ENCODE measurements around the gene LAMA2. TPM values are rescaled to one million over a fixed set of nuclear protein-coding genes. Genes with fewer than 3 reads are reported as not detected.
A peak's percentile ranks its signal among the peaks of the same experiment; 100 is the strongest.

The LAMA2 gene, protein sequence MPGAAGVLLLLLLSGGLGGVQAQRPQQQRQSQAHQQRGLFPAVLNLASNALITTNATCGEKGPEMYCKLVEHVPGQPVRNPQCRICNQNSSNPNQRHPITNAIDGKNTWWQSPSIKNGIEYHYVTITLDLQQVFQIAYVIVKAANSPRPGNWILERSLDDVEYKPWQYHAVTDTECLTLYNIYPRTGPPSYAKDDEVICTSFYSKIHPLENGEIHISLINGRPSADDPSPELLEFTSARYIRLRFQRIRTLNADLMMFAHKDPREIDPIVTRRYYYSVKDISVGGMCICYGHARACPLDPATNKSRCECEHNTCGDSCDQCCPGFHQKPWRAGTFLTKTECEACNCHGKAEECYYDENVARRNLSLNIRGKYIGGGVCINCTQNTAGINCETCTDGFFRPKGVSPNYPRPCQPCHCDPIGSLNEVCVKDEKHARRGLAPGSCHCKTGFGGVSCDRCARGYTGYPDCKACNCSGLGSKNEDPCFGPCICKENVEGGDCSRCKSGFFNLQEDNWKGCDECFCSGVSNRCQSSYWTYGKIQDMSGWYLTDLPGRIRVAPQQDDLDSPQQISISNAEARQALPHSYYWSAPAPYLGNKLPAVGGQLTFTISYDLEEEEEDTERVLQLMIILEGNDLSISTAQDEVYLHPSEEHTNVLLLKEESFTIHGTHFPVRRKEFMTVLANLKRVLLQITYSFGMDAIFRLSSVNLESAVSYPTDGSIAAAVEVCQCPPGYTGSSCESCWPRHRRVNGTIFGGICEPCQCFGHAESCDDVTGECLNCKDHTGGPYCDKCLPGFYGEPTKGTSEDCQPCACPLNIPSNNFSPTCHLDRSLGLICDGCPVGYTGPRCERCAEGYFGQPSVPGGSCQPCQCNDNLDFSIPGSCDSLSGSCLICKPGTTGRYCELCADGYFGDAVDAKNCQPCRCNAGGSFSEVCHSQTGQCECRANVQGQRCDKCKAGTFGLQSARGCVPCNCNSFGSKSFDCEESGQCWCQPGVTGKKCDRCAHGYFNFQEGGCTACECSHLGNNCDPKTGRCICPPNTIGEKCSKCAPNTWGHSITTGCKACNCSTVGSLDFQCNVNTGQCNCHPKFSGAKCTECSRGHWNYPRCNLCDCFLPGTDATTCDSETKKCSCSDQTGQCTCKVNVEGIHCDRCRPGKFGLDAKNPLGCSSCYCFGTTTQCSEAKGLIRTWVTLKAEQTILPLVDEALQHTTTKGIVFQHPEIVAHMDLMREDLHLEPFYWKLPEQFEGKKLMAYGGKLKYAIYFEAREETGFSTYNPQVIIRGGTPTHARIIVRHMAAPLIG (N-terminal part only)
- total RNA-seq (100 to 1,000 TPM; 134 to 176 (median 148) TPM), polyA plus RNA-seq (28.7 TPM)
- long read RNA-seq, donor 1, partial matches to known transcripts = 27 of 41 reads
- long read RNA-seq, donor 1, other reads (novel, unspliced or antisense) = 14 of 41 reads
- long read RNA-seq, donor 2, partial matches to known transcripts = 5 of 12 reads
- long read RNA-seq, donor 2, other reads (novel, unspliced or antisense) = 7 of 12 reads
- long read RNA-seq, donor 3, partial matches to known transcripts = 69 of 95 reads
- long read RNA-seq, donor 3, other reads (novel, unspliced or antisense) = 26 of 95 reads
- long read RNA-seq, donor 4, partial matches to known transcripts = 4 of 10 reads
- long read RNA-seq, donor 4, other reads (novel, unspliced or antisense) = 6 of 10 reads

DNA sequence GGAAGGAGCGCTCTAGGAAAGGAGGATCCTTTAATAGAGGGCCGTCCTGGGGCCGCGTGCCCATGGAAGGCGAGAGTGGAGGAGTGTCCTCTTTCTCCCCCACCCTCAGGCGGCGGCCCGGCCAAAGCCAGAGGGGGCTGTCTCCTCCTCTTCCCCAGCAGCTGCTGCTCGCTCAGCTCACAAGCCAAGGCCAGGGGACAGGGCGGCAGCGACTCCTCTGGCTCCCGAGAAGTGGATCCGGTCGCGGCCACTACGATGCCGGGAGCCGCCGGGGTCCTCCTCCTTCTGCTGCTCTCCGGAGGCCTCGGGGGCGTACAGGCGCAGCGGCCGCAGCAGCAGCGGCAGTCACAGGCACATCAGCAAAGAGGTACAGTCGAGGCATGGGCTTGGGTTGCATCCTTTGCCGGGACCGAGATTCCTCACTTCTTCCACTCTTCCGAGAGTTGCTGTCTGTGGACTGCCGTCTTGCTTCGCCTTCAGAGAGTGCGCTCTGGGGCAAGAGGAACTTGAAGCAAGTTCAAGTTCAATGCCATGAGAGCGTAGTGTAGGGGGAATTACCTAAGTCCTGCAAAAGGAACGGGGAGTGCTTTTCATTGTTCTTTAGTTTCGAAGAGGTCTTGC is at the start of gene LAMA2:
Gene LAMA2 (plus strand): TSS at position 148 of the 621 bp plus-strand sequence. CDS start 108 bp downstream, at position 256.
- ATAC-seq (peak; percentile 99), DNase-seq (peak; percentile 90 to 97 (median 96))
- Histone ChIP-seq H3K27ac (ENCODE audit: low read length) (peak within 1 kb of the TSS; percentile 91), H3K4me1 (ENCODE audit: control insufficient read depth, insufficient read depth, low read length) (no peaks in the 10 kb centered on the region), H3K9me3 (ENCODE audit: control insufficient read depth, low read length) (no peaks in the 10 kb centered on the region), H3K4me3 (ENCODE audit: low read length) (peak within 1 kb of the TSS; percentile 68), H3K27me3 (ENCODE audit: control insufficient read depth, insufficient read depth) (no peaks in the 10 kb centered on the region)
- WGBS = 1% methylated on average over 36 of the region's 36 CpGs
- intact Hi-C loops (cut with DNase I) = no loop called here

DNA sequence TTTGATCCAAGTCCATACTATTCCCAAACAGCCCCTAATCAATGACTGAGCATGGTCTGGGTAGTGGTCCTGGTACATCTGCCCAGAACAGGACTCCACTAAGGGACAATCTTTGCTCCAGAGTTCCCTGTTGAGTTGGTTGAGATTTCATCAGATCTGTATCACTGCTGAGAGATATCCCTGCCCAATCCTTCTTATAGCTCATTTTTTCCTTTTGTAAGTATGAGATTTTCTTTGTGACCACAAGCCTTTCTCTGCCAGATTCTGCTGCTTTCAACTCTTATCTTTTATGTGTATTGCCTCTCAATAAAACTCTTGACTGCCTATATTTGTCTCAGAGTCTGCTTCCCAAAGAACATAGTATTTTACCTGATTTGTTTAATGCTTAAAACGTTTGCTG is 46.2 kb upstream of the LAMA2 start:
- Histone ChIP-seq H3K4me1 (ENCODE audit: control insufficient read depth, insufficient read depth, low read length) (no peaks in the 10 kb centered on the region), H3K27me3 (ENCODE audit: control insufficient read depth, insufficient read depth) (no peaks in the 10 kb centered on the region), H3K27ac (ENCODE audit: low read length) (no peak overlapping the region), H3K9me3 (ENCODE audit: control insufficient read depth, low read length) (no peaks in the 10 kb centered on the region), H3K4me3 (ENCODE audit: low read length) (no peak overlapping the region)
- intact Hi-C loops (cut with DNase I) = no loop called here
- DNase-seq (no peak), ATAC-seq (no peak)
- 41% methylated on average over 1 of the region's 1 CpG for WGBS

DNA sequence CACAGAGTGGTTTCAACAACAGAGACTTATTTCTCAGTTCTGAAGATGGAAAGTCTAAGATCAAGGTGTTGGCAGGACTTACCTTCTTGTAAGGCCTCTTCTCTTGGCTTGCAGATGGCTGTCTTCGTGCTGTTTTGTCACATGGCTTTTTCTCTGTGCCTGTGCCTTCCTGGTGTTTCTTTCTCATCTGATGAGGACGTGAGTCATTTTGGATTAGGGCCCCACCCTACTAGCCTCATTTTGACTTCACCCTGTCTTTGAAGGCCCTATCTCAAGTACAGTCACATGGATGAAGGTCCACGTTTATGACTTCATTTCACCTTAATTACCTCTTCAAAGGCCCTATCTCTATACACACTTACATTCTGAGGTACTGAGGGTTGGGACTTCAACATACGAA is 41.4 kb upstream of the LAMA2 start:
- WGBS = 75% methylated on average over 4 of the region's 4 CpGs
- intact Hi-C loops (cut with DNase I) = no loop called here

DNA sequence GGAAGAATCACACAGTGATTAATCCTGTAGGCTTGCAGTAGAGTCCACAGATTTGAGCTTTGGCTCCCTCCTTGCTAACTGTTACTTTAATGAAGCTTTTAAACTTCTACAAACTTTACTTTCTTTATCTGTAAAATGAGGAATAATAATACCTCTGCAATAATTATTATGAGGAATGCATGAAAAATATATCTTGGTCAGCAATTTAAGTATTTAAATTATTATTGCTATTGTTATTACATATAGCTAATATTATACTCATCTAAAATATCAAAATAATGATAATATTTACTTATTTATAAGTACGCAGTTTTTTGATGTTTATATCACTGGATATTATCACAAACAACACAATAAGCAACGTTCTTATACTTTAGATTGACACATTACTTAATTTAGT is 38.3 kb upstream of the LAMA2 start:
- no peaks in the 10 kb centered on the region for H3K27me3 ChIP-seq (ENCODE audit: control insufficient read depth, insufficient read depth)
- H3K27ac ChIP-seq (ENCODE audit: low read length) = no peak overlapping the region
- ATAC-seq (no peak), DNase-seq (no peak)
- intact Hi-C loops (cut with DNase I) = no loop called here
- no peaks in the 10 kb centered on the region for H3K9me3 ChIP-seq (ENCODE audit: control insufficient read depth, low read length)
- peaks cover 2% of the 10 kb centered on the region for H3K4me1 ChIP-seq (ENCODE audit: control insufficient read depth, insufficient read depth, low read length)
- H3K4me3 ChIP-seq (ENCODE audit: low read length) = no peak overlapping the region
- WGBS = 83% methylated on average over 2 of the region's 2 CpGs

More for the DNA sequence above, 41.4 kb upstream of the LAMA2 start:
- ATAC-seq (no peak), DNase-seq (no peak)
- Histone ChIP-seq H3K4me1 (ENCODE audit: control insufficient read depth, insufficient read depth, low read length) (no peaks in the 10 kb centered on the region), H3K4me3 (ENCODE audit: low read length) (no peak overlapping the region), H3K27me3 (ENCODE audit: control insufficient read depth, insufficient read depth) (no peaks in the 10 kb centered on the region), H3K9me3 (ENCODE audit: control insufficient read depth, low read length) (no peaks in the 10 kb centered on the region), H3K27ac (ENCODE audit: low read length) (no peak overlapping the region)

DNA sequence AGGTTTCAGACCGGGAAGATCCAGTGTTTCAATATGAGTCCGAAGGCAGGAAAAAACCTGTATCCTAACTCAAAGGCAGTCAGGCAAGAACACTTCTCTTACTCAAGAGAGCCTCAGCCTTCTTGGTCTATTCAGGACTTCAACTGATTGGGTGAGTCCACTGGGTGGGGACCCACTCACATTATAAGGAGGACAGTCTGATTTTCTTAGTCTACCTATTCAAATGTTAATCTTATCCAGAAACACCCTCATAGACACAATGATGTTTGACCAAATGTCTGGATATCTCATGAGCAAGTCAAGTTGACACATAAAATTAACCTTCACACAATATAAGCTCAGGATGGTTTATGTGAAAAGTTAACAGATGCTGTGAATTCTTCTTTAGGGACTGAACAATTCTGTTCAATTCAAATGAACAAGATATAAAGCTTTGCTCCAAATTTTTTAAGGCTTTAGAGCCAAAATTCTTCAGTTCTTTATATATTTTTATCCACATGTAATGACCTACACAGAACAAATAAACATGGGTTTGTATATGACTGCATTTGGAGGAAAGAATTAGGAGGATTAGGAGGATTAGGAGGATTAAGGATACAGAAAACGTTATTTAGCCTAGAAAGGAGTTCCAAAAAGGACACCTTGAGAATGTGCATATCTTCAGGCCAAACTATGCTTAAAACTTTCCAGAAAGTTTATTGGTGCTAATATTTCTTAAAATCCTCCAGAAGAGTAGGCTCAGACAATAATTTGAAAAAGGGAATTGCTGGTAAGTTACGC is 35.3 kb upstream of the LAMA2 start:
- no peak overlapping the region for H3K4me3 ChIP-seq (ENCODE audit: low read length)
- intact Hi-C loops (cut with DNase I) = no loop called here
- no peaks in the 10 kb centered on the region for H3K27me3 ChIP-seq (ENCODE audit: control insufficient read depth, insufficient read depth)
- DNase-seq (no peak), ATAC-seq (no peak)
- H3K27ac ChIP-seq (ENCODE audit: low read length) = no peak overlapping the region
- peaks cover 2% of the 10 kb centered on the region for H3K4me1 ChIP-seq (ENCODE audit: control insufficient read depth, insufficient read depth, low read length)
- WGBS = 70% methylated on average over 4 of the region's 4 CpGs
- no peaks in the 10 kb centered on the region for H3K9me3 ChIP-seq (ENCODE audit: control insufficient read depth, low read length)

DNA sequence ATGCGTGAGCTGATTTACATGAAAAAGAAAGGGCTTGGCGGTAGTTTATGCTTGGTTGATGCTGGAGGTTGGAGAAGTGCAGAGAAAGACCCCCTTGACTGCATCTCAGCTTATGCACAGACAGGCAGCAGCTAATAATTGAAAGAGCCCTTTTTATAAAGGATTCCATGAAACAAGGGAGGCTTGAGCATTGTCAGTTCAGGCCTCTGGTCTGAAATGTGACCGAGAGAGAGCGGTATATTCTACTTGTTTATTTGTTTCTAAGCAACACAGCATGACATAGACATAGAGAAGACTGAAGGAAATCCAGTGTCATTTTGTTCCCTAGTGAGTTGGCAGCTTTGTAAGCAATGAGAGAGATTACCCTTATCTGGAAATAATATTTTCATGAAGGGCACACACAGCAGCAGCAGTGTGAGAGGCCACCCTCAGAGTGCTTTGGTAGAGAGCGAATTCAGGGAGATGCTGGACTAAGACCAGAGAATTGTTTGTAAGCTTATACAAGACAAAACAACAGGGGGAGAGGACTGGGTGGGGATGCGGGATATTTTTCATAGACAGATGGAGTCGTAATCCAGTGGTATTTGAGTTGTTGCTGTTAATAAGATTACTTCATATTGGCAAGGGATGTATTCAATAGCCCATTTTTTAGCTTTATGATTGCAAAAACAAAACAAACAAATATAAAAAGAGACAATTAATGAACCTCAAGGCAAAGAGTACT is 34.6 kb upstream of the LAMA2 start:
- peak; percentile 93 to 95 for ATAC-seq
- H3K9me3 ChIP-seq (ENCODE audit: control insufficient read depth, low read length) = no peaks in the 10 kb centered on the region
- intact Hi-C loops (cut with DNase I) = no loop called here
- peaks cover 2% of the 10 kb centered on the region for H3K4me1 ChIP-seq (ENCODE audit: control insufficient read depth, insufficient read depth, low read length)
- DNase-seq = peak in 2 of 3 donors; percentile 33
- WGBS = 49% methylated on average over 7 of the region's 7 CpGs
- peak overlapping the region; percentile 70 for H3K27ac ChIP-seq (ENCODE audit: low read length)
- no peak overlapping the region for H3K4me3 ChIP-seq (ENCODE audit: low read length)
- no peaks in the 10 kb centered on the region for H3K27me3 ChIP-seq (ENCODE audit: control insufficient read depth, insufficient read depth)

DNA sequence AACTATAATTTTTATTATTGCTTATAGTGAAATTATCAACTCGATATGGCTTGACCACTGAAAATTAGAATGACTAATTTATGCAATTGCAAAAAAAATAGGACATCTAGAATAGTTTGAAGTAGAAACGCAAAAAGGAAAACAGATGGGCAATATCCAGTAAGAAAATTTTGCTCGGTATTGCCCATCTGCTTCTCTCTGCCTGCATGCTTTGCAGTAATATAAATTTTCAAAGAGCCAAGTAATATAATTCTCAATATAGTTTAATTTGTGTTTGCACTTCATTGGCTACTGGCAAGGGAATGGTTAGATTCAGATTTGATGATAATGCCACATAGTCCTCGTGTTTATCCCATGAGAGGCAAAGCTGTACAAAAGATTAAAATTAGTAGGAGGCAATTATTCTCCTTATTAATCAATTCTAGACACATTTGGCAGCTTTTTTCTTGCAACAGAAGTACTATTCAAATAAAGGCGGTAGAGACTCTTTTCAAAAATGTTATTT is 27.3 kb upstream of the LAMA2 start:
- 74% methylated on average over 5 of the region's 5 CpGs for WGBS
- no peak for ATAC-seq
- Histone ChIP-seq H3K27ac (ENCODE audit: low read length) (no peak overlapping the region), H3K9me3 (ENCODE audit: control insufficient read depth, low read length) (no peaks in the 10 kb centered on the region), H3K27me3 (ENCODE audit: control insufficient read depth, insufficient read depth) (no peaks in the 10 kb centered on the region), H3K4me3 (ENCODE audit: low read length) (no peak overlapping the region), H3K4me1 (ENCODE audit: control insufficient read depth, insufficient read depth, low read length) (no peaks in the 10 kb centered on the region)
- no peak for DNase-seq
- intact Hi-C loops (cut with DNase I) = no loop called here

DNA sequence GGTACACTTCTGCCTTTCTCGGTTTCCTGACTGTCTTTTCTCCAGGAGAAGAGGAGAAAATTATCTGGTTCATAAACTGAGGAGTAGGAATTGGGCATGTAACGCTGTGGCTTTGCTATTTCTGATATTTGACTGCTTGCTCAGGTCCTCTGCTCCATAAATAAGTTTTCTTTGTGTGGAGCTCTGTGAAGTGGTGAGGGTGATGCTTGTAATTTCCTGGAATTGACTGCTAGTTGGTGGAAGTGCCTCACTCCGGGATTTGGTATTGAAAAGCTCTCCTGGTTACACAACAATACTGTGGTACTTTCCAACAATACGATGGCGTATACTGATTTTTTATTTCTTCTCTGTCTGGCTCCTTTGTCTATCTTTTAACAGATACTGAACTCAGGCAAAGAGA is 25.1 kb upstream of the LAMA2 start:
- H3K9me3 ChIP-seq (ENCODE audit: control insufficient read depth, low read length) = no peaks in the 10 kb centered on the region
- ATAC-seq (no peak), DNase-seq (no peak)
- 81% methylated on average over 5 of the region's 5 CpGs for WGBS
- H3K4me1 ChIP-seq (ENCODE audit: control insufficient read depth, insufficient read depth, low read length) = no peaks in the 10 kb centered on the region
- H3K4me3 ChIP-seq (ENCODE audit: low read length) = no peak overlapping the region
- no peak overlapping the region for H3K27ac ChIP-seq (ENCODE audit: low read length)
- H3K27me3 ChIP-seq (ENCODE audit: control insufficient read depth, insufficient read depth) = no peaks in the 10 kb centered on the region
- intact Hi-C loops (cut with DNase I) = no loop called here

DNA sequence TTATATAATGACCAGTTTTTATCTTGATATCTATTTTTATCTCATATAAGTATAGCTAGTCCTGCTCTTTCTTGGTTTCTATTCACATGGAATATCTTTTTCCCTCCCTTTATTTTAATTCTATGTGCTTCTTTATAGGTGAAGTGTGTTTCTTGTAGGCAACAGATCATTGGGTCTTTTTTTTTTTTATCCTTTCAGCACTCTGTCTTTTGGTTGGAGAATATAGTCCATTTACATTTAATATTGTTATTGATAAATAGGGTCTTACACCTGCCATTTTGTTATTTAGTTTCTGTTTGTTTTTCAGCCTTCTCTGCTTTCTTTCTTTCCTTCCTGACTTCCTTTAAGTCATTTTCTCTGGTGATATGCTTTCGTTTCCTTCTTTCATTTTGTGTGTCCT is 22.2 kb upstream of the LAMA2 start:
- intact Hi-C loops (cut with DNase I) = no loop called here
- H3K27me3 ChIP-seq (ENCODE audit: control insufficient read depth, insufficient read depth) = no peaks in the 10 kb centered on the region
- ATAC-seq = no peak
- 79% methylated on average over 1 of the region's 1 CpG for WGBS
- no peak for DNase-seq
- H3K4me3 ChIP-seq (ENCODE audit: low read length) = no peak overlapping the region
- H3K9me3 ChIP-seq (ENCODE audit: control insufficient read depth, low read length) = no peaks in the 10 kb centered on the region
- H3K27ac ChIP-seq (ENCODE audit: low read length) = no peak overlapping the region
- no peaks in the 10 kb centered on the region for H3K4me1 ChIP-seq (ENCODE audit: control insufficient read depth, insufficient read depth, low read length)

Data from right cardiac atrium (tissue), 5 donors.